Activated T-cell treated with anti-CD3 and anti-CD28 coated beads for 1 hour (primary cell): Measurements from ENCODE around the gene SMARCA4.
"Not testable (repeated sequence)": the region's sequence is repeated elsewhere in the genome, so short reads cannot be mapped to it uniquely, and the experiment has no call there.

Experiments
- DNase-seq: peaks from one replicate; pipeline ENCODE4 v3.0.0-alpha.2; 2020; ENCODE audit warnings: low read depth

Gene SMARCA4

DNA sequence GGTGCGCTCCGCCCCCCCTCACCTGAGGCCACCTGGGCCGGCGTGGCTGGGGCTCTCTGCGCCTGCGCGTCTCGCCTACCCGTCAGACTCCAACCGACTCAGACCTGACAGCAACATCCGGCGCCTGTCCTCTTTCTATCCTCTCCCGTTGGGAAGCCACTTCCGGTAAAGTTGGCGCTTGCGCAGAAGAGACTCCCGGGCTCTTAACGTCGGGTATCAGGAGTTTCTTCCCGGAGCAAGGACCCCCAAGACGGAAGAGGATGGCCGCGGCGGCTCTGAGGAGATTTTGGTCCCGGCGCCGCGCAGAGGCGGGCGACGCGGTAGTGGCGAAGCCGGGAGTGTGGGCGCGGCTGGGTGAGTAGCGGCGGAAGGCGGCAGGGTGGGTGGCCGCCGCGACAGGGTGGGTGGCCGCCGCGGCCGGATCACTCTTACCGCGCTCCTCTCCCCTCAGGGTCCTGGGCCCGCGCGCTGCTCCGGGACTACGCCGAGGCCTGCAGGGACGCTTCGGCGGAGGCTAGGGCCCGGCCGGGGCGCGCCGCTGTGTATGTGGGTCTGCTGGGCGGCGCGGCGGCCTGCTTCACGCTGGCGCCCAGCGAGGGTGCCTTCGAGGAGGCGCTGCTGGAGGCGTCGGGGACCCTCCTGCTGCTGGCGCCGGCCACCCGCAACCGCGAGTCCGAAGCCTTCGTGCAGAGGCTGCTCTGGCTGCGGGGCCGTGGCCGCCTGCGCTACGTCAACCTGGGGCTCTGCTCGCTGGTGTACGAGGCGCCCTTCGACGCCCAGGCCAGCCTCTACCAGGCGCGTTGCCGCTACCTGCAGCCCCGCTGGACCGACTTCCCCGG lies 32.0 kb upstream of the SMARCA4 start, which contains the start of the genes TIMM29 and YIPF2:
Gene TIMM29, plus strand, starts transcription at position 249 of the 839 bp plus-strand sequence. Its CDS starts 12 bp downstream, at position 261.
Gene YIPF2, minus strand, starts transcription at position 77 of the 839 bp plus-strand sequence. CDS start 229 bp downstream, outside the sequence.
- DNase-seq, result peak; percentile 89

DNA sequence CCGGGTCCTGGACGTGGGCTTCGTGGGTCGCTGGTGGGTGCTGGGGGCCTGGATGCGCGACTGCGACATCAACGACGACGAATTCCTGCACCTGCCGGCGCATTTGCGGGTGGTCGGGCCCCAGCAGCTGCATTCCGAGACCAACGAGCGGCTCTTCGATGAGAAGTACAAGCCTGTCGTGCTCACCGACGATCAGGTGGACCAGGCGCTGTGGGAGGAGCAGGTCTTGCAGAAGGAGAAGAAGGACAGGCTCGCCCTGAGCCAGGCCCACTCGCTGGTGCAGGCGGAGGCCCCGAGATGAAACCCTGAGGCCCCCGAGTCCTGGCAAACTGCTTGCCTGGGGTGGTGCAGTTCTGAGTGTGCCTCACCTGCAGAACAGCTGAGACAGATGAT lies 31.4 kb upstream of the SMARCA4 start:
- no peak for DNase-seq

DNA sequence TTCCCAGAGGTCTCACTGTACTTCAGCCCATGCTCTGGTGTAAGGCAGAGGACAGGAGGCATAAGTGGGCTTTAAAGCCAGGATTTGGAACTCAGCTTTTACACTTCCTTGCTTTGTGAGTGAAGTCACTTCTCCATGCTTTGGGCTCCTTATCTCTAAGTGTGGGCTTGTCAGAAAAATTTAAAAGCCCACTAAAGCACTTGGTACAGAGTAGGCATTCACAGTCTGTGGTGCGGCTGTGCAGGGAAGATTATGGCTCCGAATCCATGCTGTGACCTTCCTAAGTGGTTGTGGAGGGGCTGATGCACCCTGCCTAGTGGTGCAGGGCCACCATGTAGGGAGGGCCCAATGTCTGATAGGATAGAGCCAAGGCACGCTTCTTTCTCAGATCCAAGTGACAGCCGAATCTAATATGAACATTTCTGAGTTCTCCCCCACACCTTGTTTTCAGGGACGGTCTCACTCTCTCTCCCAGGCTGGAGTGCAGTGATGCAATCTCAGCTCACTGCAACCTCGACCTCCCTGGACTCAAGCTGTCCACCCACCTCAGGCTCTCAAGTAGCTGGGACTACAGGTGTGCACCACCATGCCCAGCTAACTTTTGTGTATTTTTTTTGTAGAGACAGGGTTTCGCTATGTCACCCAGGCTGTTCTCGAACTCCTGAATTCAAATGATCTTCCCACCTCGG lies 25.3 kb upstream of the SMARCA4 start:
- DNase-seq, result no peak

DNA sequence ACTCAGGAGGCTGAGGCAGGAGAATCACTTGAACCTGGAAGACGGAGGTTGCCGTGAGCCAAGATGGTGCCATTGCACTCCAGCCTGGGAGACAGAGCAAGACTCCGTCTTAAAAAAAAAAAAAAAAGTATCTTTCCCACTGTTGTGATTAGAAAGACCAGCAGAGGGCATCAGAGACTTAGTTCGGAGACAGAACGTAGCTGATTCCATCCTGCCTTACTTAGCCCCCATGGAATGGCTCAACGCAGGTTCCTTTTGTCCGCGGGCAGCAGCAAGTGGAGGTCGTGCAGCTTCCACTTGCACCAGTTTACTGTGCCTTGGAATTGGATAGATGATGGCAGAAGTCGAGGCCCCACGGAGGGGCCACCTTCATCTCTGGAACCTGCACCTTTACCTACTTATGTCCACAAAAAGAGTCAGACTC lies 24.2 kb upstream of the SMARCA4 start:
- no peak for DNase-seq

DNA sequence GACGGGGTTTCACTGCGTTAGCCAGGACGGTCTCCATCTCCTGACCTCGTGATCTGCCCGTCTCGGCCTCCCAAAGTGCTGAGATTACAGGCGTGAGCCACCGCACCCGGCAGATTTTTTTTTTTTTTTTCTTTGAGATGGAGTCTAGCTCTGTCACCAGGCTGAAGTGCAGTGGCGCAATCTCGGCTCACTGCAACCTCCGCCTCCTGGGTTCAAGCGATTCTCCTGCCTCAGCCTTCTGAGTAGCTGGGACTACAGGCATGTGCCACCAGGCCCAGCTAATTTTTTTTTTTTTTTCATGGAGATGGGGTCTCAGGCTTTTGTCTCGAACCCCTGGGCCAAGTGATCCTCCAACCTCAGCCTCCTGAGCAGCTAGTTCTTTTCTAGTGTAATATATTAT lies 19.2 kb upstream of the SMARCA4 start:
- DNase-seq, result not testable (repeated sequence)

DNA sequence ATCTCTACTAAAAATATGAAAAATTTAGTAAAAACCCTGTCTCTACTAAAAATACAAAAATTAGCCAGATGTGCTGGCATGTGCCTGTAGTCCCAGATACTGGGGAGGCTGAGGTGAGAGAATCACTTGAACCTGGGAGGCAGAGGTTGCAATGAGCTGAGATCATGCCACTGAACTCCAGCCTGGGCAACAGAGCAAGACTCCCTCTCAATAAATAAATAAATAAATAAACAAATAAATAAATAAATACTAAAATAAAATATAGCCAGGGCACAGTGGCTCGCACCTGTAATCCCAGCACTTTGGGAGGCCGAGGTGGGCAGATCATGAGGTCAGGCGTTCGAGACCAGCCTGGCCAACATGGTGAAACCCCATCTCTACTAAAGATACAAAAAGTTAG lies 17.4 kb upstream of the SMARCA4 start:
- DNase-seq, result not testable (repeated sequence)

DNA sequence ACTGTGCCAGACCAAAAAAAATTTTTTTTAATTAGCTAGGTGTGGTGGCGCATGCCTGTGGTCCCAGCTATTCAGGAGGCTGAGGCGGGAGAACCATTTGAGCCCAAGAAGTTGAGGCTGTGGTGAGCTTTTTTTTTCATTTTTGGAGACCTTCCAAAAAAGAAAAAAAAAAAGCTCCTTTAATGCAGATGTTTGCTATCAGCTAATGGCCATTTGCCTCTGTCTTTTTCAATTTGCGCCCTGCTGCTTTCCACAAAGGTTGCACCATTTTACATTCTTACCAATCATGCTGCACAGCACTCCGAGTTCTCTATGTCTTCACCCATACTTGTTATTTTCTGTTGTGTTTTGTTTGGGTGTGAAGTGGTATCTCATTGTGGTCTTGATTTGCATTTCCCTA lies 15.6 kb upstream of the SMARCA4 start:
- no peak for DNase-seq

DNA sequence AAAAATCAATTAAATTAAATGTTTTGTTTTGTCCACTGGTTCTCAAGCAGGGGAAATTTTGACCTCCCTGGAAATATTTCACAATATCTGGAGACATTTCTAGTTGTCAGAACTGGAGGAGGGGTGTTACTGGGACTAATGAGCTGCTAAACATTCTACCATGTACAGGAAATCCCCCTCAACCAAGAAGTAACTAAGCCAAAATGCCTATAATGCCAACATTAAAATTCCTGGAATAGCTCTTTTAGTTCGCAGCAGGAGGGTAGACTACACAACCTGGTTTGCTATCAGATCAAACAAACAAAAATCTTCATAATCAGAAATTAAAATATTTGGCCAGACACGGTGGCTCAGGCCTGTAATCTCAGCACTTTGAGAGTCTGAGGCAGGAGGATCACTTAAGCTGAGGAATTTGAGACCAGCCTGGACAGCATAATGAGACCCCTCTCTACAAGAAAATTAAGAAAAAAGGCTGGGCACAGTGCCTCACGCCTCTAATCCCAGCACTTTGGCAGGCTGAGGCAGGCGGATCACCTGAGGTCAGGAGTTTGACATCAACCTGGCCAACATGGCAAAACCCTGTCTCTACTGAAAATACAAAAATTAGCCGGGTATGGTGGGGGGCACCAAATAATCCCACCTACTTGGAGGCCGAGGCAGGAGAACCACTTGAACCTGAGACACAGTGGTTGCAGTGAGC lies 13.7 kb upstream of the SMARCA4 start:
- DNase-seq, result no peak

DNA sequence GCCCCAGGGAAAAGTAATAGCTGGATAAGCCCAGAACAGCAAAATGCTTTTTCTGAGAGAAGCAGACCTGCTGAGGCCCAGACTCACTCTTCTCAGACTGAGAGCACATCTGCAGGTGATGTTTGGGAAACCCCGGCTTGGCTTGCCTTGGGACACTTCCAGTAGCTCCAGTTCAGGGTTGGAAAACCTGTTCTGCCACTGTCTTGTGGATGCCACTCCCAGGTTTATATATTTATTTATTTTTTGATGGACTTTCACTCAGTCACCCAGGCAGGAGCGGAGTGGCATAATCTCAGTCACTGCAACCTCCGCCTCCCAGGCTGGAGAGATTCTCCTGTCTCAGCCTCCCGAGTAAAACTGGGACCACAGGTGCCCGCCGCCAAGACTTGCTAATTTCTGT lies 8.0 kb upstream of the SMARCA4 start:
- DNase-seq, result no peak

DNA sequence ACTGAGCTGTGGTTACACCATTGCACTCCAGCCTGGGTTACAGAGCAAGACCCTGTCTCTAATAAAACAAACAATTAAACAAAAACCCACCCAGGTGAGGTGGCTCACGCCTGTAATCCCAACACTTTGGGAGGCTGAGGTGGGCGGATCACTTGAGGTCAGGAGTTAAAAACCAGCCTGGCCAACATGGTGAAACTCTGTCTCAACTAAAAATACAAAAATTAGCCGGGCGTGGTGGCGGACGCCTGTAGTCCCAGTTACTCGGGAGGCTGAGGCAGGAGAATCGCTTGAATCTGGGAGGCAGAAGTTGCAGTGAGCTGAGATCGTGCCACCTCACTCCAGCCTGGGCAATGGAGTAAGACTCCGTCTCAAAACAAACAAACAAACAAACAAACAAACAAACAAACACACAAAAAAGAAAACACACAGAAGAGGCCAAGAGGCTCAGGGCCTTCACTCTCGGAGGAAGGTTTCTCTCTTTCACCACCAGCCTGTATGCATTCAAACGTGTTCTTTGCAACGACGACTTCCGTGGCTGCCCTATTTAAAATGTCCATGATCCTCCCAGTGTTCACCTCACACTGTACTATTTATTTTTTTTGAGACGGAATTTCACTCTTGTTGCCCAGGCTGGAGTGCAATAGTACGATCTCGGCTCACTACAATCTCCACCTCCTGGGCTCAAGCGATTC lies 1.4 kb upstream of the SMARCA4 start:
- not testable (repeated sequence) for DNase-seq

DNA sequence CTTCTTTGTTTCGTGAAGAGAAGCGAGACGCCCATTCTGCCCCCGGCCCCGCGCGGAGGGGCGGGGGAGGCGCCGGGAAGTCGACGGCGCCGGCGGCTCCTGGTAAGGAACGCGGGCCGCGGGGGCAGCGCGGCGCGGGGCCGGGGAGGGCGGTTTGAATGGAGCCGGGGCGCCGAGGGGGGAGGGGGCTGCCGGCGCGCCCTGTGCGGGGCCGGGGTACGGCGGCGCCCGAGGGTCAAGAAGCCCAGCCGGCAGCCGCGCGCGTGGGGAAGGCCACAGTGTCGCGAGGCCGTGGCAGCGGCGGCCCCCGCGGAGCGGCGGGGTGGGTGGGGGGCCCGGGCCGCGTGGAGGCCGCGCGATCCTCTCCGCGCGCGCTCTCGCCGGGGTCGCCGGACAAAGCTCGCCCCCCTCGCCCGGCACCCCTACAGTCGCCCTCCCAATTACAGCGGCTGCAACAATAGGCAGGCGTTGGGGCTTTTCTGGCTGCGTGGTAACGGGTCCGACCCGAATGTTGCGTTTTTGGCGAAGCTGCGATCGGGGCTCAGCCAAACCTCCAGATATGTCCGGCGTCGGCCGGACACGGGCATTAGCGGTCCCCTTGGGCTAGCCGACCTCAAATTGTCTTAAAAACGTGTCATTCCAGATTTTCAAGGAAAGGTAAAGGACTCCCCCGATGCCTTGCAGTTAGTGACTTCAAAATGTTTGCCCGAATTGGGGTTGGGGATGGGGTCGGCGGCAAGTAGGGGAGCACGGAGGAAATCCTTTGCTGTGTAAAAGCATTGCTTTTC lies 437 bp downstream of the SMARCA4 start:
- peak; percentile 6 for DNase-seq

DNA sequence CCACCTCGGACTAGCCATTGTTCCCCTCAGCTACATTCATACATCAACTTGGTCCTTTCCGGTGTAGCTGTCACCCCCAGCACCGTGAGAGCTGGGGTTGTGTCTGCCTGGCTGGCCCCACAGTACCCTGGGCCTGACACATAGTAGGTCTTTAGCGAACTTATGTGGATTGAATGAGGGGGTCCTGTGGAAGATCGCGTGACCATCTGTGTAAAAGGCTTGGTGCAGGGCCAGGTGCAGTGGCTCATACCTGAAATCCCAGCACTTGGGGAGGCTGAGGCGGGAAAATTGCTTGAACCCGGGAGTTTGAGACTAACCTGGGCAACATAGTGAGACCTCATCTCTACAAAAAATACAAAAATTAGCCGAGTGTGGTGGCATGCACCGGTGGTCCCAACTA lies 2.0 kb downstream of the SMARCA4 start:
- DNase-seq, result no peak

DNA sequence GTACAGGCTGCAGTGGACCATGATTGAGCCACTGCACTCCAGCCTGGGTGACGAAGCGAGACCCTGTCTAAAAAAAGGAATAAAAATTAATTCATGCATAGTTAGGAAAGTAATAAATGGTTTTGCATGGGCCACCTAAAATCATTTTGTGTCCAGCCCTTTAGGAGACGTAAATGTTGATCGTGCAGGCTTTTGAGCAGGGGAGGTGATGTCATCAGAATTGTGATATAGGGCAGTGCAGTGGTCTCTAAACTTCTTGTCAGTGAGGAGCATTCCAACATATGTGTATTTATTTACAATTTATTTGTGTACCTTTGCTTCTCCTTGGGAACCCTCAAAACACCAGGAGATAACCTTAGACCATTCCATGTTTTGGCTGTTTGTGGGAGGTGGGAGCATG lies 3.0 kb downstream of the SMARCA4 start:
- no peak for DNase-seq

DNA sequence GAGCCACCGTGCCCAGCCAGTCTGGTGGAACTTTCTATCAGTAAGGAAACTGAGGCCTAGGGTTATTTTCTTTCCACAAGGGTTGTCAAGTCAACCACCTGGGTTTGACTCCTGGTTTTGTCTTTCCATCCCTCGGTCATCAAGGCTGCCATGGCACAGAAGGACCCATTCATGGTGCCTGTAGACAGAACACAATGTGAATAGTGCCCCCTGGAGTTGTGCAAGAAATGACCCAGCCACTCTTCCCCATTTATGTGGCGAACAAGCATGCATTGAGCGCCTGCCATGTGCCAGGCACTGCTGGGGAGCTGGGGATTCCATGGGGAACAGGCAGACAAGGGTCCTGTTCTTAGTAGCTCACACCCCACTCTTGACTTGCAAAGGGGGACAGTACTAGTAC lies 4.1 kb downstream of the SMARCA4 start:
- DNase-seq, result no peak

DNA sequence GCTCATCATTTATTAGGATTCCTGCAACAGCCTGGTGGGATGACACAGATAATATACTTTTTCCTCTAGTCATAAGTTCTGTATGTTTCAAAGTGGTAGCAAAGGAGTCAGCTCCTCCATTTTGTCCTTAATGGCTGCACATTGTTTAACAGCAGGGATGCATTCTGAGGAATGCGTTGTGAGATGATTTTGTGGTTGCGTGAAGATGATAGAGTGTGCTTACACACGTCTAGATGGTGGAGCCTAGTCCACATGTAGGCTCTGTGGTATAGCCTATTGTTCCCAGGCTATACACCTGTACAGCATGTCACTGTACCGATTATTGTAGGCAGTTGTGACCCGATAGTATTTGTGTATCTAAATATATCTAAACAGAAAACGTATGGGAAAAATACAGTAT lies 4.6 kb downstream of the SMARCA4 start:
- no peak for DNase-seq

DNA sequence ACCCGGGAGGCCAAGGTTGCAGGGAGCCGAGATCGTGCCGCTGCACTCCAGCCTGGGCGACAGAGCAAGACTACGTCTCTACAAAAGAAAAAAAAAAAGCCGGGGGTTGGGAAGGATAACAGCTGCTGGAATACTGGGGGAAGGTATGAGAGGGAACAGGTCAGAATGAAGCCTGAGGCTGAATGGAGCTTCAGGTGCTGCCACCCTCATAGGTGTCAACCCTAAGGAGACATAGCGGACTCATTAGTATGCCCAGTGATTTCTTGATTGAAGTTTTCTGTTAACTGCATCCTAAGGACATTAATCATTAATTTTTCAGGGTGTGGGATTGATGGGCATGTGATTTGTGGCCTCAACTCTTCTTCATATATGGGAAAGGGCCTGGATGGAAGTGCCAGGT lies 6.0 kb downstream of the SMARCA4 start:
- no peak for DNase-seq

DNA sequence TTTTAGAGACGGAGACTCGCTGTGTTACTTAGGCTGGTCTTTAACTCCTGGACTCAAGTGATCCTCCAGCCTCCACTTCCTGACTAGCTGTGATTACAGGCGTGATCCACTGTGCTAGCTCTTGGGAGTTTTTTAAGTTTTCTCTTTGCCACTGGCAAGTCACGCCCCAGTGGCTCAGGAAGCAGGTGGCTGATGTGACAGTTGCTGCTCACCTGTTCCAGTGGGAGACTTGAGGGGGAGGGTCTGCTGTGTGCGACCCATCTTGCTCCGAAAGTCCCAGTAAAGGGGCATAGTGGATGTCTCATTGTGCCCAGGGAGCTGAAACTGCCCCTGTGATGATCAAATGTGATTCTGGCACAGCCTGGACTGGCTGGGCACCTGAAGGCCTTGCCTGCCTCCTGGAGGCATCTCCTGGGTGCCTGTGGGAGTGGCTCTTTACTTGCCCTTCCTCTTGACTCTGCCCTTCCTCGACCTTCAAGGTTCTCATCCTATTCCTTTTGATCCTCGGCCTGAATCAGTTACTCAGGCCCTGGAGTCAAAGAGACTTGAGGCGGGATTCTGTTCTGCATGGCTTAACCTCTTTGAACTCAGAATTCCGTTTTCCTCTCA lies 7.8 kb downstream of the SMARCA4 start:
- no peak for DNase-seq

DNA sequence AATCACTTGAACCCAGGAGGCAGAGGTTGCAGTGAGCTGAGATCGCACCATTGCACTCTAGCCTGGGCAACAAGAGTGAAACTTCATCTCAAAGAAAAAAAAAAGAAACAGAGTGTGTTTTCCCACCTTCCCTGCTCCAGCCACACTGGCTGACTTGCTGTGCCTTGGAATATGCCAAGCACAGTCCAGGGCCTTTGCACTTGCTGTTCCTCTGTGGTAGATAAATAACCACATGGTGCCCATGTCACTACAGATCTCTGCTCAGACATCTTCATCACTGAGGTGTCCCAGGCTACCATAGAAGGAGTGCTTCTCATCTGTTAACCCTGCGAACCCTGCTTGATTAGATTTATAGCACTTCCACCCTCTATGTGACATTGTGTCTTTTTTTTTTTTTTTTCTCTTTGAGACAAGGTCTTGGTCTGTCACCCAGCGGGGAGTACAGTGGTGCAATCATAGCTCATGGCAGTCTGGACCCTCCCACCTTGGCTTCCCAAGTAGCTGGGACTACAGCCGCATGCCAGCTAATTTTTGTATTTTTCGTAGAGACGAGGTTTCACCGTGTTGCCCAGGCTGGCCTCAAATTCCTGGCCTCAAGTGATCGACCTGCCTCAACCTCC lies 10.4 kb downstream of the SMARCA4 start:
- DNase-seq, result no peak

DNA sequence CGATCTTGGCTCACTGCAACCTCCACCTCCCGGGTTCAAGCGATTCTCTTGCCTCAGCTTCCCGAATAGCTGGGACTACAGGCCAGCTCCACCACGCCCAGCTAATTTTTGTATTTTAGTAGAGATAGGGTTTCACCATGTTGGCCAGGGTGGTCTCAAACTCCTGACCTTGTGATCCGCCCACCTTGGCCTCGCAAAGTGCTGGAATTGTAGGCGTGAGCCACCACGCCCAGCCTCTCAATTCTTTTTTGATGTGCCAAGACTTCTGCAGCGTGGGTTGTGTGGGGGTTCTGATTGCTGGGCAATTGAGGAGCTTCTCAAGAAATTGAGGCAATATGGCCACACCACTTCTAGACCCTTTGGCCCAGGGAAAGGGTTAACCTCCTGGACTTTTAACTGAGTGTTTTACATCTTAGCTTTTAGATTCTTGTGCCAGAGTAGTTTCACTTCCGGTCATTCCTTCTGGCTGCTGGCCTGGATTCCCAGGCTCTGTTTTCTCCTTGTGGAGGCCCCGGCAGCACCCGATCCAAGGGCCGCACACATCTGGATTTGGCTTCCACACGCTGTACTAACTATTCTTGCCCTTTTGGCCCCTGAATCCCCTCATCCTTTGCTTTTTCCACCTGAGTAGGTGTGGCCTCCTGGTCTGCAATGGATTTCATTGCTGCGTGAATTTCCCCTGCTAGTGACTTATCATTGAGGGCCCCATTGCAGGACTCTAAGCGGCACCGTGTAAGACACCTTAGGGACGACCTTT lies 14.7 kb downstream of the SMARCA4 start:
- no peak for DNase-seq
